HEK293 (cell line): Measurements from ENCODE around the gene MAP3K5.

Experiments used
- CTCF ChIA-PET: fragments of 350-600 bp; formaldehyde crosslinking; extraction: SDS; loops from one replicate; lab custom pipeline; 2021; ENCODE audit warnings: antibody characterized with exemption; lab: Yijun Ruan, JAX
- POLR2A ChIA-PET: fragments of 300-600 bp; formaldehyde crosslinking; extraction: SDS; loops from one replicate; lab custom pipeline; 2020; ENCODE audit warnings: antibody characterized with exemption, inconsistent platforms; lab: Yijun Ruan, JAX
- H3K27ac ChIP-seq: fragments of 200-500 bp; sonication (Bioruptor generic); 2 replicates; pipeline ENCODE4 v1.5.1; 2014; ENCODE audit warnings: low read depth, low read length, control low read depth, inconsistent platforms; ENCODE audit errors: extremely low read depth
- H3K36me3 ChIP-seq, 2 experiments: fragments of 200-500 bp in 1 of 2; sonication (Bioruptor generic) in 1 of 2; 1 replicate in 1 of 2; 2 replicates in 1 of 2; pipeline ENCODE4 v1.5.1; 2014 to 2017; ENCODE audit warnings: inconsistent platforms in 2 of 2, low read length in 2 of 2; ENCODE audit not compliant: control insufficient read depth in 2 of 2, insufficient read depth in 1 of 2
- H3K4me1 ChIP-seq: fragments of 200-500 bp; sonication (Bioruptor generic); 2 replicates; pipeline ENCODE4 v1.5.1; 2014; ENCODE audit warnings: mild to moderate bottlenecking, low read length, inconsistent platforms; ENCODE audit not compliant: control insufficient read depth, insufficient read depth
- H3K4me3 ChIP-seq: 2 replicates; pipeline ENCODE4 v1.5.1; 2011; ENCODE audit warnings: low read depth, mild to moderate bottlenecking, control low read depth, low read length, moderate library complexity
- H3K9me3 ChIP-seq: fragments of 200-500 bp; sonication (Bioruptor generic); 2 replicates; pipeline ENCODE4 v1.5.1; 2014; ENCODE audit warnings: low read depth, low read length, inconsistent platforms; ENCODE audit not compliant: control insufficient read depth, insufficient read depth
- EGR2 ChIP-seq: fragments of 450-650 bp; formaldehyde crosslinking; IDR thresholded peaks from 2 replicates; pipeline ENCODE4 v1.5.1; 2016; ENCODE audit warnings: low read depth, missing biosample characterization, missing genetic modification characterization
- INSM2 ChIP-seq: fragments of 450-650 bp; formaldehyde crosslinking; IDR thresholded peaks from 2 replicates; pipeline ENCODE4 v1.5.1; 2016; ENCODE audit warnings: missing biosample characterization, missing genetic modification characterization
- RBAK ChIP-seq: fragments of 450-650 bp; formaldehyde crosslinking; IDR thresholded peaks from 2 replicates; pipeline ENCODE4 v1.5.1; 2016; ENCODE audit warnings: missing biosample characterization, missing genetic modification characterization
- TCF7L2 ChIP-seq: IDR thresholded peaks from 2 replicates; pipeline ENCODE4 v1.6.1; 2011; ENCODE audit warnings: low read depth, mild to moderate bottlenecking, inconsistent platforms, low read length, moderate library complexity, borderline replicate concordance
- ZBTB17 ChIP-seq: fragments of 450-650 bp; formaldehyde crosslinking; IDR thresholded peaks from 2 replicates; pipeline ENCODE4 v1.5.1; 2016; ENCODE audit warnings: missing biosample characterization, missing genetic modification characterization
- ZBTB6 ChIP-seq: fragments of 450-650 bp; formaldehyde crosslinking; IDR thresholded peaks from 2 replicates; pipeline ENCODE4 v1.5.1; 2017; ENCODE audit warnings: missing biosample characterization, missing genetic modification characterization
- ZFHX2 ChIP-seq: fragments of 450-650 bp; formaldehyde crosslinking; conservative IDR thresholded peaks from 2 replicates; pipeline ENCODE4 v1.5.1; 2016; ENCODE audit warnings: missing biosample characterization, missing genetic modification characterization
- ZNF10 ChIP-seq: fragments of 450-650 bp; formaldehyde crosslinking; IDR thresholded peaks from 2 replicates; pipeline ENCODE4 v1.5.1; 2017; ENCODE audit warnings: missing biosample characterization, missing genetic modification characterization
- ZNF114 ChIP-seq: fragments of 450-650 bp; formaldehyde crosslinking; IDR thresholded peaks from 2 replicates; pipeline ENCODE4 v1.5.0; 2017; ENCODE audit warnings: missing biosample characterization, missing genetic modification characterization
- ZNF157 ChIP-seq: fragments of 450-650 bp; formaldehyde crosslinking; IDR thresholded peaks from 2 replicates; pipeline ENCODE4 v1.5.1; 2016; ENCODE audit warnings: missing biosample characterization, missing genetic modification characterization
- ZNF19 ChIP-seq: fragments of 450-650 bp; formaldehyde crosslinking; IDR thresholded peaks from 2 replicates; pipeline ENCODE4; 2016; ENCODE audit warnings: missing biosample characterization, missing genetic modification characterization, low read depth
- ZNF248 ChIP-seq: fragments of 450-650 bp; formaldehyde crosslinking; IDR thresholded peaks from 2 replicates; pipeline ENCODE4 v1.5.1; 2017; ENCODE audit warnings: missing biosample characterization, missing genetic modification characterization
- ZNF311 ChIP-seq: fragments of 450-650 bp; formaldehyde crosslinking; IDR thresholded peaks from 2 replicates; pipeline ENCODE4 v1.5.1; 2017; ENCODE audit warnings: missing biosample characterization, missing genetic modification characterization, borderline replicate concordance
- ZNF391 ChIP-seq: fragments of 450-650 bp; formaldehyde crosslinking; IDR thresholded peaks from 2 replicates; pipeline ENCODE4 v1.5.1; 2016; ENCODE audit warnings: low read depth, missing biosample characterization, missing genetic modification characterization, borderline replicate concordance
- ZNF416 ChIP-seq: fragments of 450-650 bp; formaldehyde crosslinking; IDR thresholded peaks from 2 replicates; pipeline ENCODE4 v1.5.1; 2016; ENCODE audit warnings: missing biosample characterization, missing genetic modification characterization
- ZNF426 ChIP-seq: fragments of 450-650 bp; formaldehyde crosslinking; IDR thresholded peaks from 2 replicates; pipeline ENCODE4 v1.5.1; 2017; ENCODE audit warnings: missing biosample characterization, missing genetic modification characterization, mild to moderate bottlenecking, inconsistent platforms, moderate library complexity
- ZNF433 ChIP-seq: fragments of 450-650 bp; formaldehyde crosslinking; IDR thresholded peaks from 2 replicates; pipeline ENCODE4 v1.5.1; 2016; ENCODE audit warnings: missing biosample characterization, missing genetic modification characterization, low read depth
- ZNF558 ChIP-seq: fragments of 450-650 bp; formaldehyde crosslinking; IDR thresholded peaks from 2 replicates; pipeline ENCODE4 v1.5.1; 2016; ENCODE audit warnings: missing biosample characterization, missing genetic modification characterization
- ZNF560 ChIP-seq: fragments of 450-650 bp; formaldehyde crosslinking; IDR thresholded peaks from 2 replicates; pipeline ENCODE4 v1.5.1; 2017; ENCODE audit warnings: missing biosample characterization, missing genetic modification characterization, borderline replicate concordance
- ZNF610 ChIP-seq: fragments of 450-650 bp; formaldehyde crosslinking; IDR thresholded peaks from 2 replicates; pipeline ENCODE4 v1.5.1; 2016; ENCODE audit warnings: missing biosample characterization, missing genetic modification characterization, borderline replicate concordance
- ZNF654 ChIP-seq: fragments of 450-650 bp; formaldehyde crosslinking; IDR thresholded peaks from 2 replicates; pipeline ENCODE4 v1.5.1; 2016; ENCODE audit warnings: low read depth, missing biosample characterization, missing genetic modification characterization
- ZNF660 ChIP-seq: fragments of 450-650 bp; IDR thresholded peaks from 2 replicates; pipeline ENCODE4 v1.5.1; 2018; ENCODE audit warnings: missing biosample characterization, mild to moderate bottlenecking, missing genetic modification characterization
- ZNF76 ChIP-seq: fragments of 450-650 bp; formaldehyde crosslinking; IDR thresholded peaks from 2 replicates; pipeline ENCODE4; 2016; ENCODE audit warnings: low read depth, missing biosample characterization, missing genetic modification characterization, borderline replicate concordance
- ZNF777 ChIP-seq: fragments of 450-650 bp; formaldehyde crosslinking; IDR thresholded peaks from 2 replicates; pipeline ENCODE4 v1.5.1; 2017; ENCODE audit warnings: missing biosample characterization, missing genetic modification characterization, borderline replicate concordance
- ZNF830 ChIP-seq: fragments of 450-650 bp; IDR thresholded peaks from 2 replicates; pipeline ENCODE4 v1.5.0; 2018; ENCODE audit warnings: missing biosample characterization, missing genetic modification characterization, low read depth, mild to moderate bottlenecking, moderate library complexity
- ZSCAN4 ChIP-seq: fragments of 450-650 bp; formaldehyde crosslinking; IDR thresholded peaks from 2 replicates; pipeline ENCODE4 v1.5.1; 2017; ENCODE audit warnings: missing biosample characterization, missing genetic modification characterization
- TF ChIP-seq, protein P1 (sequence below): fragments of 450-650 bp; formaldehyde crosslinking; IDR thresholded peaks from 2 replicates; pipeline ENCODE4 v1.5.1; 2016; ENCODE audit warnings: missing biosample characterization, missing genetic modification characterization
- TF ChIP-seq, protein P2 (sequence below): fragments of 450-650 bp; formaldehyde crosslinking; IDR thresholded peaks from 2 replicates; pipeline ENCODE4 v1.5.1; 2016; ENCODE audit warnings: missing biosample characterization, missing genetic modification characterization

The MAP3K5 gene

GRCh38 chr6:136566851-136567250, 225.4 kb downstream of the MAP3K5 start:
- TF ChIP-seq ZNF391 (tag by site-specific recombination) (no peak), ZNF660 (tag by site-specific recombination) (no peak), ZNF114 (tag by site-specific recombination) (no peak), ZNF157 (no peak), ZNF830 (tag by site-specific recombination) (no peak), ZBTB6 (tag by site-specific recombination) (no peak), ZNF19 (tag by site-specific recombination) (no peak), ZNF654 (tag by site-specific recombination) (no peak), ZNF777 (tag by site-specific recombination) (no peak), ZBTB17 (no peak), ZFHX2 (tag by site-specific recombination) (no peak), ZNF610 (tag by site-specific recombination) (no peak), RBAK (tag by site-specific recombination) (no peak), ZNF560 (tag by site-specific recombination) (no peak), ZNF10 (tag by site-specific recombination) (no peak), TCF7L2 (no peak), ZNF248 (tag by site-specific recombination) (no peak), ZNF311 (no peak), ZSCAN4 (no peak)
- TF ChIP-seq, protein P1, sequence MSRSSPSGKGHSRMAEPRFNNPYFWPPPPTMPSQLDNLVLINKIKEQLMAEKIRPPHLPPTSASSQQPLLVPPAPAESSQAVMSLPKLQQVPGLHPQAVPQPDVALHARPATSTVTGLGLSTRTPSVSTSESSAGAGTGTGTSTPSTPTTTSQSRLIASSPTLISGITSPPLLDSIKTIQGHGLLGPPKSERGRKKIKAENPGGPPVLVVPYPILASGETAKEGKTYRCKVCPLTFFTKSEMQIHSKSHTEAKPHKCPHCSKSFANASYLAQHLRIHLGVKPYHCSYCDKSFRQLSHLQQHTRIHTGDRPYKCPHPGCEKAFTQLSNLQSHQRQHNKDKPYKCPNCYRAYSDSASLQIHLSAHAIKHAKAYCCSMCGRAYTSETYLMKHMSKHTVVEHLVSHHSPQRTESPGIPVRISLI (tag by site-specific recombination), result no peak
- POLR2A ChIA-PET, result no interaction called here
- CTCF ChIA-PET, result interaction anchor here (0.7 to 1.8 kb wide), 3 partner anchors 14 to 42 kb away, joined by 3 to 8 read pairs (median 4); partner anchors contain the start of gene MAP7
- H3K4me1 ChIP-seq, result peaks cover 22% of the 10 kb centered on the region
- no peaks in the 10 kb centered on the region for H3K36me3 ChIP-seq
- H3K9me3 ChIP-seq, result no peaks in the 10 kb centered on the region
- H3K27ac ChIP-seq, result no peak overlapping the region
- H3K4me3 ChIP-seq, result no peak overlapping the region

DNA sequence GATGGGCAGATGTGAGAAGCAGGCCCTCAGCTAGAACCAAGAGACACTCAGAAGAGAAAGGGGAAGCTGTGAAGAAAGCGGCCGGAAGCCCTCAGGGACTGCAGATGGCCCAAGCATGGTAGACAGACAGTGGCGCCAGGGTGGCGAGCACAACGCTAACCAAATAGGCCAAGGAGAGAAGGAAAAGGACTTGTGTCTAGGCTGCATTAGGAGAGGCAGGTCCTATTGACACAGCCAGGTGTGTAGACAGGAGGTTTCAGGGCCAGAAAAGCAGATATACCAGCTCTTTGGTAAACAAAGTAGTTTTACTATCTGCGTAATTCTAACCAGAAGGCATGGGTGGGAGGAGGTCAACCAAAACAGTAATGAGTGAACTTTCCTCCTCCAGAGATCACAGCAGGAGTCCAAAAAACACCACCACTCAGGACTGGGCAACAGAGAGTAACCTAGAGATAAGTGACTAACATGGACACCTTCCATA, 226.2 kb downstream of the MAP3K5 start:
- H3K4me3 ChIP-seq, result no peak overlapping the region
- peaks cover 22% of the 10 kb centered on the region for H3K4me1 ChIP-seq
- no peaks in the 10 kb centered on the region for H3K9me3 ChIP-seq
- ChIA-PET CTCF (interaction anchor here (0.6 to 1.9 kb wide), 4 partner anchors 16 to 226 kb away, joined by 3 to 8 read pairs (median 5); partner anchors contain the start of genes MAP3K5 and MAP7), POLR2A (no interaction called here)
- no peak overlapping the region for H3K27ac ChIP-seq
- TF ChIP-seq, protein P2, sequence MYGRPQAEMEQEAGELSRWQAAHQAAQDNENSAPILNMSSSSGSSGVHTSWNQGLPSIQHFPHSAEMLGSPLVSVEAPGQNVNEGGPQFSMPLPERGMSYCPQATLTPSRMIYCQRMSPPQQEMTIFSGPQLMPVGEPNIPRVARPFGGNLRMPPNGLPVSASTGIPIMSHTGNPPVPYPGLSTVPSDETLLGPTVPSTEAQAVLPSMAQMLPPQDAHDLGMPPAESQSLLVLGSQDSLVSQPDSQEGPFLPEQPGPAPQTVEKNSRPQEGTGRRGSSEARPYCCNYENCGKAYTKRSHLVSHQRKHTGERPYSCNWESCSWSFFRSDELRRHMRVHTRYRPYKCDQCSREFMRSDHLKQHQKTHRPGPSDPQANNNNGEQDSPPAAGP (tag by site-specific recombination), result no peak
- no peak for TF ChIP-seq ZNF433 (tag by site-specific recombination)
- peak; percentile 63 for TF ChIP-seq ZFHX2 (tag by site-specific recombination)
- TF ChIP-seq INSM2 (tag by site-specific recombination), result no peak
- no peak for TF ChIP-seq ZNF426 (tag by site-specific recombination)
- TF ChIP-seq ZNF777 (tag by site-specific recombination), result no peak
- no peak for TF ChIP-seq ZNF76 (tag by site-specific recombination)
- TF ChIP-seq EGR2 (tag by site-specific recombination), result peak; percentile 47; the same call in 1 of the 2 replicates
- TF ChIP-seq ZNF416 (tag by site-specific recombination), result no peak
- TF ChIP-seq ZNF558 (tag by site-specific recombination), result no peak
- H3K36me3 ChIP-seq, result no peaks in the 10 kb centered on the region; a peak in 1 of 3 replicates
